Inflammatory macrophage treated with lipopolysaccharide for 1 hour (primary cell): ENCODE data around the gene ABCF1.

Experiments
- DNase-seq, 2 donors: peaks; one replicate each; pipeline ENCODE4 v3.0.0-alpha.2; 2020 to 2022

The ABCF1 gene

GRCh38 chr6:30601815-30602641 lies 30.8 kb downstream of the ABCF1 start:
- DNase-seq = no peak

GRCh38 chr6:30603961-30604360 lies 32.7 kb downstream of the ABCF1 start:
- no peak for DNase-seq

GRCh38 chr6:30610065-30610464 lies 38.8 kb downstream of the ABCF1 start:
- no peak for DNase-seq

DNA sequence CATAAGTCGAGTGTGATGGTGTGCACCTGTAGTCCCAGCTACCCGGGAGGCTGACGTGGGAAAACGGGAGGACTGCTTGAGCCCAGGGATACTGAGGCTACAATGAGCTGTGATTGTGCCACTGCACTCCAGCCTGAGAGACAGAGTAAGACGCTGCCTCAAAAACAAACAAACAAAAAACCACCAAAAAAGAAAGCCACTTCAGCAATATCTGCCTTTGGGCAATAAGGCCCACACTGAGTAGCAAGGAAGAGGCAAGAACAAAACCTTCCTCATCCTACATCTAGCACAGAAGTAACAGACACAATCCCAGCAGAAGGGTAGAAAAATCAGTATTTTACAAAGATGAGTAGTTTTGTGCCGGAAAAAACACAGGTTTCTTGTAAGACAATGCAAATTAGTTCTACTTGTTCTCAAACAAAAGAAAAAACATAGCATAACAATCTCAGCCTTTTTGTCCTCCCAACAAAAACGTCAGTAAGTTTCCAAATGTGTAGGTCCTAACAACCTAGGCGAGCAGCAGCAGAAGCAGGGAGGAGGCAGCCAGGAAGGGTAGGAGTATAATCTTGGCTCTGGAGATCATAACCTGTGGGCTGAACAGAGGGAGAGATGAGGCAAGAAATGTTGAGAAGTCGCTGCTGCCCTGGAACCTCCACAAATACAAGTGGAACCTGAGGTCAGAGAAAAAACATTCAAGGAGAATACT lies 40.1 kb downstream of the ABCF1 start:
- DNase-seq = no peak

GRCh38 chr6:30611856-30612194 lies 40.6 kb downstream of the ABCF1 start:
- DNase-seq = no peak

GRCh38 chr6:30612213-30612612 lies 41.0 kb downstream of the ABCF1 start:
- no peak for DNase-seq

DNA sequence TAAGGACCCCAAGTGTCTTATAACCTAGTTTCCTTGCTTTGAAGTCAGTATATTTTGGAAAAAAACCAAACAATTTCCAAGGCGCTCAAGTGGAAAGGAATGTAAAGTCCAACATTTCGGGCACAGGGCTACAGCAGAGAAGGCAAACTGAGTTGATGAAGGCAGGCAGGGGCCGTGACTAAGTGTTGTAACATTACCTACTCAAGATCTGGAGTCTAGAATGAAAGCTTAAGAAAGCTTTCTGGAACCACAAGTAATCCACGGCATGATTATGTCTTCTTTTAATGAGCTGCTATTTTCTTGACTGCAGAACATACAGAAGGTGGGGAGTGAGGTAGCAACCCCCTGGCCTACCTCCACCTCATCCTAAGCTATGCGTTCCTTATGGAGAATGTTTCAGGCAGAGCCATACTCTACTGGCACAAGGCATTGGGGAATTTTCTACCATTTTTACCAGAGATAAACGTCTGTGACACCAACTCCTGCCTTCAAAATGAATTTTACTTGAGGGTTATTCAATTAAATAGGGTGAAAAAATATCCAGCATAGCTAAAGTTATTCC lies 41.5 kb downstream of the ABCF1 start:
- no peak for DNase-seq

DNA sequence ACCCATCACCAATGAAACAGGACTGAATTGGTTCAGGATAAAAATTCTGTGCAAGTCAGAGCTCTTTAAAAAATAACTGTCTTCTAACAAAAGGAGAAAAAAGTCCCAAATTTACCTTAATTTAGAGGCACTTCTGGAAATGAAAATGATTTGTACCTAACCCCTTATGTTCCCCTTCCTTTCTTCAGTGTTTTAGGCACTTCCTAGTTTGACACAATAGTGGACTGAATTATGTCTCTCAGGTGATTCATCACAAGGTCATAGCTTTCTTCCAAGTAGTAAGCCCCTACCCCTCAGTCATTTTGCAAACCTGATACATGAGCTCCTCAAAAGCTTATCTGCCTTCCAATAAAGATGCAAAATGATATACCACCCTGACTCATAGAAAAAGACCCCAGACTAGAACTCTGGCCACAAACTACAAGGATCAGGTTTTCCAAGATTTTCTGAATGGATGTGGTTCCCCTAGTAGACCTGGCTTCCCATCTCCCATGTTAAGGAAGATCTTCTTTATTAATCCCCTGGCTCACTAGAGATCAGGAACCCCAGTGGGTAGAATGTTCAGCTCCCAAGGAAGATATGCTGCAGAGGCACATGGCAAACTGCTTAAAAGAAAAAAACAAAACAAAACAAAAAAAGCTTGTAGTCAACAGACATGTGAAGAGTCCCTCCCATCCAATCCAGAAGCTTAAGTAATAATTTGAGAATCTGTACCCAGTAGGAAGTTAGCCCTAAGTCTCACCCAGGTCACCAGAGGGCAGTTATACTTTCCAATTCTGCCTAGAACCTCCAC lies 42.2 kb downstream of the ABCF1 start:
- no peak for DNase-seq

GRCh38 chr6:30614044-30614842 lies 43.0 kb downstream of the ABCF1 start:
- no peak for DNase-seq

DNA sequence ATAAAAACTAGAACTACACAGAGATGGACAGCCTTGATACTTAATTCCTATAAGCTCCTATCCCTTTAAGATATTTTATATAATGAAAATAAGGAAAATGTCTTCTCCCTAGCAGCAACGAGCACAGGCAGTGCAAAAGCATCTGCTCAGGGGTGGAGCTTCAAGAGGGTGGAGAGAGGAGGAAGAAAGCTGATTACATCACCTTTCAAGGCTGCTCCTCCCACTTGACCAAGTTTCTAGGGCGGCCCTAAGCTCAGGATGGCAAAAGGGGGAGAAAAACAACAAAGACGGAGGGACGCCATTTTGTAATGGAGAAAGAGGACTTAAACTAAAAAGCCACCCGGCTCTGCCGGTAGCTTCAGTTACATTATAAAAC lies 43.6 kb downstream of the ABCF1 start:
- peak; percentile 95 to 97 for DNase-seq

DNA sequence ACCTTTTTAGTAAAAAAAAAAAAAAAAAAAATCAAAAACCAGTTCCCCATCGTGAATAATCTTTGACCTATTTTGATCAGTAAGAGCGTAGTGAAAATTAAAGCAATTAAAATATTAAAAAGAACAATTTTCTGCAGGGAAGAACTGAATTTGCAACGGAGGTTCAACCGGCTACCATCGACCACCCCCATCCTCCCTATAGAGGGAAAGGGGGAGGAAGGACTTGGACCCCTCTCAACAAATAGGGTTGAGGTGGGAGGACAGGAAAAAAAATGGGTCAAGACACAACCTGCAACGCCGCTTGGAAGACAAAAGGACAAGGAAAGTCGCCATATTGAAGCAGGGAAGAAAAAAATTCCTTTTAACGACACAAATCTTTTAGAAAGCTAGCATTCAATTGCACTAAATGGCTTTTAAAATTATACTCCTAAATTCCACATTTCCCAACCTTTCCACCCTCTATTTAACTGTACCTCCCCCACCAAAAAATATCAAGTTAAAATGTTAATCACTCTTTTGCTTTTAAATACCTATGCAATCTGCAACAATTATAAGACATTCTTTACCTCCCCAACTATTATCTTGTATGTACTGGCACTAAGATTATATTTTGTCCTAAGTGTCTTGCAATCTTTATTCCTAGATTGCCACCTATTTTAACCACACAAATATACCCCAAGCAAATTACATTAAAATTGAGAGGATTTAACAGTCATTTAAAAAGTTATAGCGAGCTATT lies 44.1 kb downstream of the ABCF1 start:
- peak; percentile 56 to 61 for DNase-seq

GRCh38 chr6:30615958-30616810 lies 44.9 kb downstream of the ABCF1 start:
- peak; percentile 26 to 42 for DNase-seq

GRCh38 chr6:30616811-30617564 lies 45.7 kb downstream of the ABCF1 start, which contains the start of gene PPP1R10:
Gene PPP1R10 (minus strand): TSS chr6:30617243. CDS start chr6:30609944, 7,299 bp downstream.
- peak; percentile 100 for DNase-seq

DNA sequence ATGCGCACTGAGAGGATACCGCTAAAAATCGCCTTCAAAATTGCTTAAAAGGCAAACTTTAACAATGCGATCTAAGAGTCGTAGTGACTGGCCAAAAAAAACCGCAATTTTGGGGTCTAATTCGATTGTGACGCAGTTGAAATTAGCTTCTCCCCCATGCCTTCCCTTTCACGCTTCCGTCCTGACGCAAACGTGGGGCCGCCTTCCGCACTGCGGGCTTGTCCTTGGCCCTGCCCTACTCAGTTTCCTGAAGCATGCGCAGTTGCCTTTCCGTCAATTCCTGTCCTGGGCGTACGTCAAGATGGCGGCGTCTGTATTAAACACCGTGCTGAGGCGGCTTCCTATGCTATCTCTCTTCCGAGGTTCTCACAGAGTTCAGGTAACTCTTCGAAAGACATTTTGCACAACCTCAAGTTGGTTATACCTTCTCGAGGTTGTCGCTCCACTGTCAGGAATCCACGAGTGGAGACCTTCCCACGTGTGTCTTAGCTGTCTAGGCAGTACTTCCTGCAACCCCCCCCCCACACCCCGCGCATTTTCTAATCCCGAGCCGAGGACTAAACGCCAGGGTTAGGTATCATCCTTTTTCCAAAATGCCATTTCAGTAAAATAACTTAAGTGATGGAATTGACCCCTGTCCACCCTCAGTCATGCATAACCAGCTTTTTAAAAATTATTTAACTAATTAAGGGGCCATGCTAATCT lies 46.5 kb downstream of the ABCF1 start, which contains the start of gene MRPS18B:
Gene MRPS18B, plus strand, starts transcription at position 276 of the 705 bp plus-strand sequence. Its CDS starts 26 bp downstream, at position 302.
- peak; percentile 96 for DNase-seq

DNA sequence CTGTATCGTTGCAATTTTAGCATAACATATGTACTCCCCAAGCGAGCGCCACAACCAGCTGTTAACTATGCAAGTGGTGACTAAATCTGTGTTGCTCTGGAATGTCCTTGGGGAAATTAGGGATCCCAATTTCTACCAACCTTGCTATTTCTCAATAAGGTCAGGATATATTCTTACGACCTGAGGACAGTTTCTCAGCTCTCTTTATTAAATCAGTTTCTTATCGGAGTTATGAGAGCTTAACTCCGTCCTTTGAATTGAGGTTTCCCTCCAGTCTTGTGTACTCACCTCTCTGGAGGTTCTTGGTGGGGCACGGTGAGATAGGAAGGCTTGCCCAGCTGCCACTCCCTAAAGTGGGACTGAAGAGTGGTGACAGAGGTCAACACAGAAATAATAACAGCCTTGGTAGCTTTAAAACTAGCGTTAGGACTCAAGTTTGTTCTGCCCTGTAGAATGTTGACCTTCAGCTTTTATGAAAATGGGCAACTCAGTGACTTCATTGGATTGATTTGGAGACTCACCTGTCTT lies 47.1 kb downstream of the ABCF1 start:
- DNase-seq = peak in 1 of 2 donors; percentile 15

- DNase-seq = no peak
These were observed 48.3 kb downstream of the ABCF1 start for GRCh38 chr6:30619561-30619960.

- DNase-seq = no peak
These were observed 54.3 kb downstream of the ABCF1 start for GRCh38 chr6:30625511-30625910.

DNA sequence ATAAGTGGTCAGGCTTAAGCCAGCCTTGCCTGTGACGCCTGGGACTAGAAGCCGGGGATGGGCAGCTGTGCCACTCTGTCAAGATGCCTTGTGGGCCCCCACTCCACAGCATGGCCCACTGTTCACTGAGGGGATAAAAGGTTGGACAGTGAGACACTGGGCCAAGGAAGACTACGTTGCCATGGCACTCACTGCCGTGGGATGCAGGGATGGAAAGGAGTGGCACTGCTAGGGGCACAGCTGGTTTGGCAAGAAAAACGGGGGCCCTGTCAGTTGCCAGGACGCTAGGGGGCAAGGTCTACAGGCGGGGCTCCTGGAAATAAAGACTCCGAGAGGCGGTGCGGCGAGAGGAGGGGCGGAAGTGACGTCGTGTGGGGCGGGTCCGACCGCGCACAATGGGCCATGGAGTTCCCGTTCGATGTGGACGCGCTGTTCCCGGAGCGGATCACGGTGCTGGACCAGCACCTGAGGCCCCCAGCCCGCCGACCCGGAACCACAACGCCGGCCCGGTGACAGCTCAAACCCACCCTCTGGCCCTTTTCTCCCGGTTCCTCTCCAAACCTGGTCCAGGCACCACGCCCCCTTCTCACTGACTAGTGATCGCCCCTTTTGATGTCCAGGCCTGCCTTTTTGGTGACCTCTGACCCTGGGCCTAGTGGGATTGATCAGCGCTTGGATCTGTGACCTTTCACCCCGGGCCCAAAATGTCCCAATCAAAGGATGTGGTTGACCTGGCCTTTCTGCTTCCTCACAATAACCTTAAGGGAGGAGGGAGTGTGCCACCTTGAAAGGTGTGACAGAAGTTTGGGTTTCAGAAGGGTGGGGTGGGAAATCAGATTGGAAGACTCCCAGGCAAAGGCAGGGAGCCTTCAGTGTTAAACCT lies 55.5 kb downstream of the ABCF1 start, which contains the start of gene ATAT1:
Gene ATAT1, plus strand, starts transcription at position 391 of the 883 bp plus-strand sequence.
- peak; percentile 76 to 89 for DNase-seq
